Heart left ventricle (tissue), 16 donors: ENCODE data around the gene GLYR1. TPM values are rescaled to one million over a fixed set of nuclear protein-coding genes. Genes with fewer than 3 reads are reported as not detected.

Experiments used
- ATAC-seq, 4 donors: fragments of 200-7000 bp; cut with Tn5 transposase; one replicate each; pipeline ENCODE4 v1.9.1; 2020 to 2022; ENCODE audit warnings: moderate library complexity in 4 of 4, mild to moderate bottlenecking in 3 of 4, moderate number of reproducible peaks in 1 of 4
- DNase-seq, 5 donors: peaks; one replicate each; pipeline ENCODE4 v3.0.0-alpha.2; 2020
- H3K27ac ChIP-seq, 12 donors: fragments of 200-600 bp; sonication (generic) in 4 of 12; one replicate each; pipeline versions ENCODE4 v1.5.0 to v1.8.0; 2016 to 2022; ENCODE audit warnings: mild to moderate bottlenecking in 2 of 12
- H3K27me3 ChIP-seq, 9 donors: fragments of 200-600 bp; sonication (generic) in 2 of 9; one replicate each; pipeline versions ENCODE4 v1.5.1 to v1.8.0; 2016 to 2022; ENCODE audit warnings: mild to moderate bottlenecking in 3 of 9
- H3K36me3 ChIP-seq, 9 donors: fragments of 200-600 bp; sonication (generic) in 2 of 9; one replicate each; pipeline versions ENCODE4 v1.5.0 to v1.8.0; 2018 to 2022; ENCODE audit warnings: mild to moderate bottlenecking in 2 of 9
- H3K4me1 ChIP-seq, 12 donors: fragments of 200-600 bp; sonication (generic) in 4 of 12; one replicate each; pipeline versions ENCODE4 v1.5.0 to v1.8.0; 2016 to 2022; ENCODE audit warnings: mild to moderate bottlenecking in 3 of 12
- H3K4me3 ChIP-seq, 12 donors: fragments of 200-600 bp; sonication (generic) in 4 of 12; one replicate each; pipeline versions ENCODE4 v1.5.0 to v1.8.0; 2017 to 2022; ENCODE audit warnings: mild to moderate bottlenecking in 9 of 12, moderate library complexity in 4 of 12
- H3K9me3 ChIP-seq, 12 donors: fragments of 200-600 bp; sonication (generic) in 4 of 12; one replicate each; pipeline versions ENCODE4 v1.5.0 to v1.8.0; 2016 to 2022; ENCODE audit warnings: mild to moderate bottlenecking in 1 of 12
- POLR2A ChIP-seq, 2 donors: fragments of 450-650 bp; IDR thresholded peaks; one replicate each; pipeline ENCODE4 v1.6.1; 2017; ENCODE audit warnings: antibody characterized with exemption in 2 of 2, mild to moderate bottlenecking in 2 of 2, moderate library complexity in 2 of 2
- WGBS, 4 donors: extraction: QIAGEN DNeasy Blood & Tissue Kit in 2 of 4; methylation state at CpG; one replicate each; pipeline versions ENCODE4 v1.1.5 to v1.1.7; 2013 to 2018; 5-methylcytosine and 5-hydroxymethylcytosine counted together
- intact Hi-C, 10 donors: fragments of 100-400 bp; cut with DNase I; formaldehyde crosslinking; loops; one replicate each; pipeline versions ENCODE4 v1.11.1 to v1.14.2; 2022
- polyA plus RNA-seq, 2 donors: library from polyadenylated mRNA; stranded (reverse); fragments of 200-250 nt; gene quantifications; one replicate each; pipeline ENCODE4 v1.2.3, GENCODE V29; 2013
- total RNA-seq, 9 donors: library from RNA; depleted of rRNA in 2 of 9; stranded (reverse); fragments of >200 nt in 2 of 9; fragmentation: NEBNext Ultra II Directional in 3 of 9; extraction: Animal tissue kit (Norgen Biotek cat#: 25700) in 3 of 9; gene quantifications; one replicate each; pipeline versions ENCODE4 v1.1.0 to v1.2.4, GENCODE V29; 2016 to 2023
- TF ChIP-seq, protein P1 (sequence below), 12 donors: fragments of 200-600 bp; sonication (generic) in 4 of 12; IDR thresholded peaks; one replicate each; pipeline versions ENCODE4 v1.5.0 to v1.8.0; 2018 to 2022; ENCODE audit warnings: antibody characterized with exemption in 12 of 12, mild to moderate bottlenecking in 5 of 12
- donor health status: ischemic (EF 13 %, LVEDD 7.1; RV severe dilation, severe dysfunction).
- donor health status: healthy with polysubstance abuse.
- donor health status: DM: no; HTN: yes; CAD: no.
- donor health status: DM: no; HTN: no; CAD: no.
- donor health status: ischemic (EF 25% LVEDD 6.9; RV normal size, moderate dysfunction).
- donor health status: ischemic (EF 25% LVEDD 5.7; RV mildly dilated, moderate dysfunction).
- donor health status: healthy.
- donor health status: DM: yes; HTN: yes; CAD: no.
- donor health status: ischemic (EF 35%, LVEDD 5.7; RV mildly dilated, moderate dysfunction).
- donor health status: nonischemic (EF 11% LVEDD 7.7; RV severe dilation, severe dysfunction).
- donor health status: DM: yes; HTN: yes; CAD: no.
- donor health status: PGD.
- donor health status: ischemic (EF 29% LVEDD 5.4; RV normal size, mild dysfunction).
- donor health status: nonischemic (EF 23%, LVEDD 6.1; RV moderate dilation, normal function).

The GLYR1 gene
- total and polyA plus RNA-seq, 11 donors = 51.3 to 96.6 (median 74.9) TPM

DNA sequence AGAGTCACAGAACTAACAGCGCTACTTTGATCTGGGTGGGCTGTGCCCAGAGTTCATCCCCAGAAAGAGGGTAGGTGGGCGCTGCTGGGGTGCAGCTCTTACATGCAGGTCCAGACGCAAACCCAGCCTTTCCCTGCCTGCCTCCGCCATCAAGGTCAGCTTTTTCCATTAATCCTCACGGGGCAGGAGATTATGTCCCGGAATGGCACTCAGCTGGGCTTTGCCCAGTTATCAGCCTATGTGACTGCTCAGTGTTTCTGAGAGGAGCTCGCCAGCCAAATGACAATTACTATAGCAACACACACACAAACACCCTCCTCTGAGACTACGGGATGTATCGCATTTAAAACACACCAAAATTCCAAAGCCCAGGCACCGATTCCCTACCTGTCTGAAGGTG lies 20.1 kb downstream of the GLYR1 start:
- 48 to 69% (median 60%) methylated on average over 10 of the region's 10 CpGs for WGBS, 4 donors
- TF ChIP-seq POLR2A (IDR thresholded peaks at IDR 0.05) = no peak
- TF ChIP-seq, protein P1, sequence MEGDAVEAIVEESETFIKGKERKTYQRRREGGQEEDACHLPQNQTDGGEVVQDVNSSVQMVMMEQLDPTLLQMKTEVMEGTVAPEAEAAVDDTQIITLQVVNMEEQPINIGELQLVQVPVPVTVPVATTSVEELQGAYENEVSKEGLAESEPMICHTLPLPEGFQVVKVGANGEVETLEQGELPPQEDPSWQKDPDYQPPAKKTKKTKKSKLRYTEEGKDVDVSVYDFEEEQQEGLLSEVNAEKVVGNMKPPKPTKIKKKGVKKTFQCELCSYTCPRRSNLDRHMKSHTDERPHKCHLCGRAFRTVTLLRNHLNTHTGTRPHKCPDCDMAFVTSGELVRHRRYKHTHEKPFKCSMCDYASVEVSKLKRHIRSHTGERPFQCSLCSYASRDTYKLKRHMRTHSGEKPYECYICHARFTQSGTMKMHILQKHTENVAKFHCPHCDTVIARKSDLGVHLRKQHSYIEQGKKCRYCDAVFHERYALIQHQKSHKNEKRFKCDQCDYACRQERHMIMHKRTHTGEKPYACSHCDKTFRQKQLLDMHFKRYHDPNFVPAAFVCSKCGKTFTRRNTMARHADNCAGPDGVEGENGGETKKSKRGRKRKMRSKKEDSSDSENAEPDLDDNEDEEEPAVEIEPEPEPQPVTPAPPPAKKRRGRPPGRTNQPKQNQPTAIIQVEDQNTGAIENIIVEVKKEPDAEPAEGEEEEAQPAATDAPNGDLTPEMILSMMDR (IDR thresholded peaks at IDR 0.05) = no peak
- Histone ChIP-seq H3K4me3 (no peak overlapping the region), H3K27ac (peak overlapping the region; percentile 64 to 94 (median 84)), H3K27me3 (no peaks in the 10 kb centered on the region), H3K9me3 (no peaks in the 10 kb centered on the region), H3K36me3 (peaks cover 7 to 100% (median 94%) of the 10 kb centered on the region in 9 donors), H3K4me1 (peaks cover 0 to 76% (median 28%) of the 10 kb centered on the region in 12 donors)
- intact Hi-C loops = no loop called here
- peak in 4 of 5 donors; percentile 62 to 79 (median 74) for DNase-seq
- ATAC-seq = peak; percentile 74 to 86 (median 81)

GRCh38 chr16:4826526-4826925 lies 20.6 kb downstream of the GLYR1 start:
- peak in 2 of 4 donors; percentile 1 to 2 for ATAC-seq
- no peaks in the 10 kb centered on the region for H3K27me3 ChIP-seq
- H3K9me3 ChIP-seq = no peaks in the 10 kb centered on the region
- peaks cover 0 to 79% (median 30%) of the 10 kb centered on the region in 12 donors for H3K4me1 ChIP-seq
- no peak for DNase-seq
- WGBS, 4 donors = 75 to 83% (median 79%) methylated on average over 4 of the region's 4 CpGs
- peak overlapping the region; percentile 64 to 94 (median 84) for H3K27ac ChIP-seq
- H3K4me3 ChIP-seq = no peak overlapping the region
- intact Hi-C loops = no loop called here
- peaks cover 3 to 100% (median 94%) of the 10 kb centered on the region in 9 donors for H3K36me3 ChIP-seq
- TF ChIP-seq, protein P1 (IDR thresholded peaks at IDR 0.05) = no peak
- no peak for TF ChIP-seq POLR2A (IDR thresholded peaks at IDR 0.05)

DNA sequence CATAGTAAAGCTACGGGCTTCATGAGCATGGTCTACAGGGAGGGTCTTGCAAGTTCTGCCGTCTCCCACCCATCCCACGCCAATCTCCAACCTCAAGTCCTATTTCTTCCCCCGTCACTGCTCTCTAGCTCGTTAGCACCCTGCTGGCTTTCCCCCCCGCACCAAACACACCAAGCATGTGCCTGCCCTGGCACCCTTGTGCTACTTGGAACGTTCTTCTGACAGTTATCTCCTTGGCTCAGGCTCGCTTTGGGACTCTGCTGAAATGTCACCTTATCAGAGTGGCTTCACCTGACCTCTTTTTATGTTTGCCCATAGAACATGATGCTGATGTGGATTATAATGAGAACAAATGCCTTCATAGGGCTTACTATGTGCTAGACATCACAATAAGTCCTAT lies 21.9 kb downstream of the GLYR1 start:
- intact Hi-C loops = no loop called here
- DNase-seq (peak in 4 of 5 donors; percentile 39 to 80 (median 64)), ATAC-seq (peak; percentile 31 to 75 (median 52))
- TF ChIP-seq, protein P1 (IDR thresholded peaks at IDR 0.05) = no peak
- TF ChIP-seq POLR2A (IDR thresholded peaks at IDR 0.05) = no peak
- Histone ChIP-seq H3K9me3 (no peaks in the 10 kb centered on the region), H3K4me3 (no peak overlapping the region), H3K36me3 (peaks cover 0 to 100% (median 94%) of the 10 kb centered on the region in 9 donors), H3K27ac (peak overlapping the region; percentile 42 to 94 (median 84)), H3K27me3 (no peaks in the 10 kb centered on the region), H3K4me1 (peaks cover 0 to 80% (median 28%) of the 10 kb centered on the region in 12 donors)
- 45 to 71% (median 64%) methylated on average over 8 of the region's 8 CpGs for WGBS, 4 donors

DNA sequence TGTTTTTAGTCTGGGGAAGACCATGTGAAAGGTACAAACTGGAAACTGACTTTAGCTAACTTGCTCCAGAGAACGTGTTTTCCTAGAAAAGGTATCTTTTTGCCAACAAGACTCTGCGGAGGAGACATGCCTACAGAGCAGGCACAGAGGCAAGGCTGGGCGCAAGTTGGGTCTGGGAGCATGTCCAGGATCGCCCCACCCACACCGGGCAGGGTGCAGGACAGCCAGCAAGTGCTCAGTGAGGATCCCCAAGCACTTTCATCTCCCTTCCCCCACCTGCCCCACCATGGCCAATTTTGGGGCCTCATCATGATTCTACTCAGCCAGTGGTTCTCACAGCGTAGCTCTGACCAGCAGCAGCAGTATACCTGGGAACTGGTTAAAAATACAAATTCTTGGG lies 26.4 kb downstream of the GLYR1 start:
- H3K27me3 ChIP-seq = no peaks in the 10 kb centered on the region
- H3K4me1 ChIP-seq = peaks cover 0 to 47% (median 8%) of the 10 kb centered on the region in 12 donors
- intact Hi-C loops = no loop called here
- H3K4me3 ChIP-seq = no peak overlapping the region
- ATAC-seq = peak; percentile 65 to 80 (median 74)
- no peaks in the 10 kb centered on the region for H3K9me3 ChIP-seq
- peaks cover 0 to 100% (median 94%) of the 10 kb centered on the region in 9 donors for H3K36me3 ChIP-seq
- no peak for TF ChIP-seq POLR2A (IDR thresholded peaks at IDR 0.05)
- TF ChIP-seq, protein P1 (IDR thresholded peaks at IDR 0.05) = no peak
- H3K27ac ChIP-seq = peak overlapping the region in 11 of 12 donors; percentile 28 to 94 (median 56)
- peak in 4 of 5 donors; percentile 33 to 67 (median 53) for DNase-seq
- 59 to 69% (median 63%) methylated on average over 5 to 6 of the region's 6 CpGs for WGBS, 4 donors
